B cell (primary cell): ENCODE data around the gene HSF4. TPM values are rescaled to one million over a fixed set of nuclear protein-coding genes. Genes with fewer than 3 reads are reported as not detected.

Experiments used
- ATAC-seq: fragments of 200-7000 bp; cut with Tn5 transposase; one replicate; pipeline ENCODE4 v1.10.0; 2021; ENCODE audit warnings: low read depth, mild to moderate bottlenecking, moderate number of reproducible peaks, moderate library complexity
- CTCF ChIA-PET: fragments of 350-600 bp; sonication (Branson Sonifier 250); formaldehyde crosslinking; loops from one replicate; lab custom pipeline; 2021; ENCODE audit warnings: antibody characterized with exemption, inconsistent platforms; lab: Charles Lee
- POLR2A ChIA-PET: fragments of 350-600 bp; sonication (Branson Sonifier 250); formaldehyde crosslinking; loops from one replicate; lab custom pipeline; 2021; ENCODE audit warnings: antibody characterized with exemption; lab: Charles Lee
- DNase-seq: peaks from one replicate; pipeline ENCODE4 v3.0.0; 2013
- H2AFZ ChIP-seq: 2 replicates; pipeline ENCODE4 v1.6.1; 2012; ENCODE audit warnings: mild to moderate bottlenecking, low read depth, low read length; ENCODE audit not compliant: insufficient read depth, poor library complexity, severe bottlenecking
- H3K27ac ChIP-seq, 2 donors: 1 replicate in 1 of 2; 2 replicates in 1 of 2; pipeline ENCODE4 v1.5.1; 2012 to 2013; ENCODE audit warnings: low read length in 2 of 2, mild to moderate bottlenecking in 2 of 2, moderate library complexity in 1 of 2
- H3K27me3 ChIP-seq, 4 experiments: fragments of 200-600 bp in 1 of 4; sonication (generic) in 1 of 4; replicated peaks in 1 of 4; 1 replicate in 2 of 4; 2 replicates in 2 of 4; pipeline versions ENCODE4 v1.6.1 to v1.7.0; 2013 to 2016; ENCODE audit warnings: low read length in 3 of 4, mild to moderate bottlenecking in 2 of 4, mixed read lengths in 1 of 4, moderate library complexity in 1 of 4; ENCODE audit not compliant: insufficient read depth in 4 of 4, control insufficient read depth in 3 of 4; ENCODE audit errors: control extremely low read depth in 1 of 4
- H3K36me3 ChIP-seq, 2 experiments: replicated peaks in 1 of 2; 1 replicate in 1 of 2; 2 replicates in 1 of 2; pipeline versions ENCODE4 v1.6.1 to v1.7.1; 2013; ENCODE audit warnings: low read length in 1 of 2; ENCODE audit not compliant: insufficient read depth in 2 of 2, control insufficient read depth in 1 of 2; ENCODE audit errors: control extremely low read depth in 1 of 2, extremely low read depth in 1 of 2
- H3K4me1 ChIP-seq, 2 donors: fragments of 200-600 bp in 1 of 2; sonication (generic) in 1 of 2; 1 replicate in 1 of 2; 2 replicates in 1 of 2; pipeline versions ENCODE4 v1.5.1 to v1.6.1; 2013 to 2017; ENCODE audit warnings: low read length in 2 of 2; ENCODE audit not compliant: control insufficient read depth in 2 of 2, insufficient read depth in 2 of 2
- H3K4me2 ChIP-seq: replicated peaks from 2 replicates; pipeline ENCODE3; 2012; ENCODE audit warnings: mild to moderate bottlenecking, low read depth, low read length; ENCODE audit not compliant: poor library complexity, severe bottlenecking
- H3K4me3 ChIP-seq, 5 experiments: fragments of 200-600 bp in 1 of 5; sonication (generic) in 1 of 5; 1 replicate in 3 of 5; 2 replicates in 2 of 5; pipeline versions ENCODE4 v1.5.1 to v1.7.0; 2011 to 2016; ENCODE audit warnings: low read length in 4 of 5, mild to moderate bottlenecking in 4 of 5, low read depth in 2 of 5, control low read depth in 1 of 5, moderate library complexity in 1 of 5; ENCODE audit not compliant: insufficient read depth in 1 of 5; ENCODE audit errors: control extremely low read depth in 1 of 5, extremely low read depth in 1 of 5
- H3K79me2 ChIP-seq: fragments of 200-600 bp; sonication (generic); one replicate; pipeline ENCODE4 v1.6.0; 2016; ENCODE audit warnings: low read length; ENCODE audit not compliant: control insufficient read depth, insufficient read depth
- H3K9ac ChIP-seq: fragments of 200-600 bp; sonication (generic); 2 replicates; pipeline ENCODE4 v1.6.1; 2017; ENCODE audit warnings: mild to moderate bottlenecking, low read length, moderate library complexity
- H3K9me3 ChIP-seq, 3 donors: one replicate each; pipeline versions ENCODE4 v1.6.1 to v1.7.1; 2013; ENCODE audit warnings: low read length in 2 of 3; ENCODE audit not compliant: control insufficient read depth in 2 of 3, insufficient read depth in 1 of 3; ENCODE audit errors: control extremely low read depth in 1 of 3
- H4K20me1 ChIP-seq: 2 replicates; pipeline ENCODE4 v1.6.0; 2012; ENCODE audit warnings: mild to moderate bottlenecking, low read length; ENCODE audit not compliant: insufficient read depth, control insufficient read depth, poor library complexity, severe bottlenecking
- H3K27ac Mint-ChIP-seq: one replicate; pipeline ENCODE4 v1.8.0; 2021; ENCODE audit warnings: mixed read lengths
- H3K27me3 Mint-ChIP-seq: one replicate; pipeline ENCODE4 v1.8.0; 2021; ENCODE audit warnings: mixed read lengths
- H3K4me1 Mint-ChIP-seq: one replicate; pipeline ENCODE4 v1.8.0; 2021; ENCODE audit warnings: mixed read lengths
- H3K4me3 Mint-ChIP-seq: one replicate; pipeline ENCODE4 v1.8.0; 2021; ENCODE audit warnings: mixed read lengths
- H3K9me3 Mint-ChIP-seq: one replicate; pipeline ENCODE4 v1.8.0; 2022; ENCODE audit warnings: mixed read lengths; ENCODE audit not compliant: insufficient read depth
- CTCF ChIP-seq: fragments of 200-600 bp; IDR thresholded peaks from one replicate; pipeline ENCODE4 v1.8.0; 2022; ENCODE audit warnings: antibody characterized with exemption, mild to moderate bottlenecking
- EZH2 ChIP-seq: IDR thresholded peaks from 2 replicates; pipeline ENCODE4 v1.6.1; 2012; ENCODE audit warnings: borderline replicate concordance, low read depth, mild to moderate bottlenecking, moderate library complexity, low read length; ENCODE audit not compliant: insufficient read depth, poor library complexity, severe bottlenecking
- WGBS: methylation state at CpG from one replicate; pipeline ENCODE4 v1.1.5; 2013; ENCODE audit warnings: missing lambda C conversion rate; ENCODE audit not compliant: insufficient coverage; 5-methylcytosine and 5-hydroxymethylcytosine counted together
- intact Hi-C: fragments of 100-400 bp; cut with micrococcal nuclease; formaldehyde crosslinking; loops from one replicate; pipeline ENCODE4 v1.10.0; 2022
- polyA plus RNA-seq: library from polyadenylated mRNA; depleted of rRNA; stranded (reverse); fragments of >200 nt; gene quantifications from 2 replicates; pipeline ENCODE4 v1.2.3, GENCODE V29; 2012
- total RNA-seq, 2 donors: library from RNA; stranded (reverse); fragments of 120-200 nt in 1 of 2; gene quantifications; 1 replicate in 1 of 2; 2 replicates in 1 of 2; pipeline versions ENCODE4 v1.2.3 to v1.2.4, GENCODE V29; 2013 to 2022

HSF4 gene
- total and polyA plus RNA-seq, 2 donors (not counting 1 experiment from before 2014, with no cell fraction given), result 11.9 to 12.2 TPM

GRCh38 chr16:67192781-67193361 is 28.3 kb downstream of the HSF4 start:
- Histone ChIP-seq H3K79me2 (peaks cover 43% of the 10 kb centered on the region), H3K9ac (peak overlapping the region; percentile 94), H2AFZ (no peak overlapping the region), H3K9me3 (peaks cover 0 to 5% (median 0%) of the 10 kb centered on the region in 3 donors), H3K36me3 (peaks cover 0 to 42% of the 10 kb centered on the region in 2 experiments), H4K20me1 (peaks cover 47% of the 10 kb centered on the region), H3K4me3 (peak overlapping the region; percentile 54 to 98 (median 97)), H3K27ac (peak overlapping the region; percentile 52 to 93), H3K27me3 (peaks cover 0 to 11% (median 0%) of the 10 kb centered on the region in 4 experiments), H3K4me1 (peaks cover 22 to 28% of the 10 kb centered on the region in 2 donors), H3K4me2 (peak overlapping the region; percentile 97)
- whole genome bisulfite sequencing, result 34% methylated on average over 15 of the region's 17 CpGs
- CTCF ChIA-PET, result interaction anchor here (0.6 kb wide), 1 partner anchor 709 kb away, joined by 3 read pairs; no protein-coding TSS in a partner anchor
- no peak for TF ChIP-seq EZH2
- no peak for TF ChIP-seq CTCF
- Mint-ChIP-seq H3K4me3 (peak overlapping the region; percentile 92), H3K27ac (peak overlapping the region; percentile 65), H3K4me1 (peaks cover 34% of the 10 kb centered on the region), H3K9me3 (no peaks in the 10 kb centered on the region), H3K27me3 (peaks cover 2% of the 10 kb centered on the region)
- DNase-seq, result no peak
- no peak for ATAC-seq
- intact Hi-C loops, result loop anchor here (1.0 to 2.0 kb wide), 4 partner anchors 10 to 54 kb away; partner anchors contain the start of genes FHOD1, MATCAP1 and TMEM208
- POLR2A ChIA-PET, result interaction anchor here (0.6 to 2.2 kb wide), 2 partner anchors 27 to 34 kb away, joined by 3 to 4 read pairs; partner anchors contain the start of gene TMEM208

GRCh38 chr16:67193536-67193935 is 29.0 kb downstream of the HSF4 start:
- no peak for ATAC-seq
- H3K9ac ChIP-seq, result peak overlapping the region; percentile 94
- no peak overlapping the region for H3K27ac ChIP-seq
- intact Hi-C loops, result loop anchor here (2.0 kb wide), 1 partner anchor 33 kb away; no protein-coding TSS in a partner anchor
- Mint-ChIP-seq H3K9me3 (no peaks in the 10 kb centered on the region), H3K4me1 (peaks cover 38% of the 10 kb centered on the region), H3K27me3 (no peaks in the 10 kb centered on the region), H3K4me3 (peak overlapping the region; percentile 92), H3K27ac (no peak overlapping the region)
- peaks cover 22 to 28% of the 10 kb centered on the region in 2 donors for H3K4me1 ChIP-seq
- peaks cover 0 to 49% of the 10 kb centered on the region in 2 experiments for H3K36me3 ChIP-seq
- ChIA-PET POLR2A (interaction anchor here (0.7 to 2.2 kb wide), 2 partner anchors 33 to 287 kb away, joined by 4 to 5 read pairs; partner anchors contain the start of genes ATP6V0D1 and TMEM208), CTCF (interaction anchor here (1.1 to 2.3 kb wide), 2 partner anchors 8 to 36 kb away, joined by 3 to 7 read pairs; no protein-coding TSS in a partner anchor)
- peak overlapping the region; percentile 97 for H3K4me2 ChIP-seq
- DNase-seq, result no peak
- H3K4me3 ChIP-seq, result peak overlapping the region in 1 of 5 experiments; percentile 74
- TF ChIP-seq CTCF, result no peak
- no peak for TF ChIP-seq EZH2
- H3K9me3 ChIP-seq, result peaks cover 0 to 5% (median 0%) of the 10 kb centered on the region in 3 donors
- no peak overlapping the region for H2AFZ ChIP-seq
- H3K79me2 ChIP-seq, result peaks cover 43% of the 10 kb centered on the region
- H4K20me1 ChIP-seq, result peaks cover 54% of the 10 kb centered on the region
- peaks cover 0 to 6% (median 0%) of the 10 kb centered on the region in 4 experiments for H3K27me3 ChIP-seq
